ENCODE data around the gene DLGAP1. TPM values are rescaled to one million over a fixed set of nuclear protein-coding genes. Genes with fewer than 3 reads are reported as not detected.

DLGAP1 gene
- total and polyA plus RNA-seq, 2 experiments from 2014 or later, result 17.0 to 48.5 TPM

DNA sequence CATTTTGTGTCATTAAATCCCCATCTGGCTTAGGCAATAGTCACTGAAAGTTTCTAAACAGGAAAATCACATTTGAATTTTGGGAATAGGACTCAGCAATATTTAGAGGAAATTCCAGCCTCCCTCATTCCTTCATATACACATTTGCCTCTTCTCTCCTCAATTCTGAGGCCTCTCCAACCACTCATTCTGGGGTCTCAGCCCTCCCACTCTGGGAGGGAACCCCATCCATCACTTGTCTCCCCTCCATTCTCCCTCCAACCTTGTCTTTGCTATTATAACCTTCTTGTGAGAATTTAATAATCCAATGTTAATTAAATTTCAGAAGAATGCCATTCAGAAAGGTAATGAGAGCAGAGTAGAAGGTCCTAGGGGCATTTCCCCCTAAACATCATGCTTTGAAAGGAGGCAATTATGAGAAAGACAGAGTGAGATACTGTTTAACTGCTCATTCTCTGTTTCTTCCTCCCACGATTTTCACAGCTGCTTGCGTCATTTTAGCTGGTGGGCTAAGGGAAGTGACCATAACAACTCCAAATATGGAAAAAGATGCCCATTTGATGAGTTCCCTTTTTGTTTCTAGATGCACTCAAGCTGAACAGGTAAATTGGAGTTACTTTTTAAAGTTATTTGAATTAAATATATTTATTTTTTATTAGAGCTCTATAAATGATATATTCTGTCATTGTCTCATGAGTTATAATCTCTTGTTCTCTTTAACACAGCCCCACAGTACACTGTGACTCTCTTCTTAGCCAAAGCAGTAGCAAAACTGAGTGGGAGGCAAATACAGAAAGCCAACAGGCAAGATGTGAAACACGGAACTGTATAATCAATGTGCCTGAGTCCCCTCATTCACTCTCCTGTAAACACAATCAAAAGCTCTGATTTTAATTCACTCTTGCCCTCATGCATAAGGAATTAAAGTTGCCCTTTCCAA, 135.1 kb downstream of the DLGAP1 start:
- peaks cover 4% of the 10 kb centered on the region for H3K27me3 Mint-ChIP-seq (ENCODE audit: insufficient read depth, low read depth, poor library complexity)
- peaks cover 35% of the 10 kb centered on the region for H3K79me2 ChIP-seq (replicated peaks; ENCODE audit: insufficient read depth)
- H3K4me2 ChIP-seq, result no peak overlapping the region
- H3K36me3 ChIP-seq (ENCODE audit: insufficient read depth), result no peaks in the 10 kb centered on the region
- peak overlapping the region; percentile 89 for H3K27ac Mint-ChIP-seq
- ATAC-seq, result no peak
- H4K20me1 ChIP-seq (replicated peaks; ENCODE audit: insufficient read depth), result no peaks in the 10 kb centered on the region
- H3F3A ChIP-seq (replicated peaks; ENCODE audit: low read depth), result no peaks in the 10 kb centered on the region
- H3K27me3 ChIP-seq (ENCODE audit: insufficient read depth), result no peaks in the 10 kb centered on the region
- H3K4me1 Mint-ChIP-seq, result peaks cover 23% of the 10 kb centered on the region
- no peak overlapping the region for H2AFZ ChIP-seq
- no peaks in the 10 kb centered on the region; the same call in 2 of the 3 replicates for H3K36me3 Mint-ChIP-seq (ENCODE audit: low read depth)
- TF ChIP-seq JUNB (IDR thresholded peaks at IDR 0.05; ENCODE audit: unreplicated experiment), result no peak
- no peak for TF ChIP-seq POLR2AphosphoS5 (IDR thresholded peaks at IDR 0.05; ENCODE audit: low read depth)
- no peak for TF ChIP-seq STAT1 (IDR thresholded peaks at IDR 0.05; ENCODE audit: unreplicated experiment)
- no peak for TF ChIP-seq NANOG (IDR thresholded peaks at IDR 0.05; ENCODE audit: borderline replicate concordance)
- TF ChIP-seq EZH2phosphoT487 (IDR thresholded peaks at IDR 0.05; ENCODE audit: unreplicated experiment), result no peak
- TF ChIP-seq, protein P1, sequence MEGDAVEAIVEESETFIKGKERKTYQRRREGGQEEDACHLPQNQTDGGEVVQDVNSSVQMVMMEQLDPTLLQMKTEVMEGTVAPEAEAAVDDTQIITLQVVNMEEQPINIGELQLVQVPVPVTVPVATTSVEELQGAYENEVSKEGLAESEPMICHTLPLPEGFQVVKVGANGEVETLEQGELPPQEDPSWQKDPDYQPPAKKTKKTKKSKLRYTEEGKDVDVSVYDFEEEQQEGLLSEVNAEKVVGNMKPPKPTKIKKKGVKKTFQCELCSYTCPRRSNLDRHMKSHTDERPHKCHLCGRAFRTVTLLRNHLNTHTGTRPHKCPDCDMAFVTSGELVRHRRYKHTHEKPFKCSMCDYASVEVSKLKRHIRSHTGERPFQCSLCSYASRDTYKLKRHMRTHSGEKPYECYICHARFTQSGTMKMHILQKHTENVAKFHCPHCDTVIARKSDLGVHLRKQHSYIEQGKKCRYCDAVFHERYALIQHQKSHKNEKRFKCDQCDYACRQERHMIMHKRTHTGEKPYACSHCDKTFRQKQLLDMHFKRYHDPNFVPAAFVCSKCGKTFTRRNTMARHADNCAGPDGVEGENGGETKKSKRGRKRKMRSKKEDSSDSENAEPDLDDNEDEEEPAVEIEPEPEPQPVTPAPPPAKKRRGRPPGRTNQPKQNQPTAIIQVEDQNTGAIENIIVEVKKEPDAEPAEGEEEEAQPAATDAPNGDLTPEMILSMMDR (conservative IDR thresholded peaks at IDR 0.05; ENCODE audit: low read depth in 2 of 2), result no peak
- no peak for TF ChIP-seq EZH2 (IDR thresholded peaks at IDR 0.05; ENCODE audit: low read depth, unreplicated experiment)
- no peak for TF ChIP-seq ZNF331 (CRISPR knock-in tag; IDR thresholded peaks at IDR 0.05; ENCODE audit: low read depth)
- TF ChIP-seq, protein P2, sequence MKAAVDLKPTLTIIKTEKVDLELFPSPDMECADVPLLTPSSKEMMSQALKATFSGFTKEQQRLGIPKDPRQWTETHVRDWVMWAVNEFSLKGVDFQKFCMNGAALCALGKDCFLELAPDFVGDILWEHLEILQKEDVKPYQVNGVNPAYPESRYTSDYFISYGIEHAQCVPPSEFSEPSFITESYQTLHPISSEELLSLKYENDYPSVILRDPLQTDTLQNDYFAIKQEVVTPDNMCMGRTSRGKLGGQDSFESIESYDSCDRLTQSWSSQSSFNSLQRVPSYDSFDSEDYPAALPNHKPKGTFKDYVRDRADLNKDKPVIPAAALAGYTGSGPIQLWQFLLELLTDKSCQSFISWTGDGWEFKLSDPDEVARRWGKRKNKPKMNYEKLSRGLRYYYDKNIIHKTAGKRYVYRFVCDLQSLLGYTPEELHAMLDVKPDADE (IDR thresholded peaks at IDR 0.05), result no peak
- TF ChIP-seq, protein P3, sequence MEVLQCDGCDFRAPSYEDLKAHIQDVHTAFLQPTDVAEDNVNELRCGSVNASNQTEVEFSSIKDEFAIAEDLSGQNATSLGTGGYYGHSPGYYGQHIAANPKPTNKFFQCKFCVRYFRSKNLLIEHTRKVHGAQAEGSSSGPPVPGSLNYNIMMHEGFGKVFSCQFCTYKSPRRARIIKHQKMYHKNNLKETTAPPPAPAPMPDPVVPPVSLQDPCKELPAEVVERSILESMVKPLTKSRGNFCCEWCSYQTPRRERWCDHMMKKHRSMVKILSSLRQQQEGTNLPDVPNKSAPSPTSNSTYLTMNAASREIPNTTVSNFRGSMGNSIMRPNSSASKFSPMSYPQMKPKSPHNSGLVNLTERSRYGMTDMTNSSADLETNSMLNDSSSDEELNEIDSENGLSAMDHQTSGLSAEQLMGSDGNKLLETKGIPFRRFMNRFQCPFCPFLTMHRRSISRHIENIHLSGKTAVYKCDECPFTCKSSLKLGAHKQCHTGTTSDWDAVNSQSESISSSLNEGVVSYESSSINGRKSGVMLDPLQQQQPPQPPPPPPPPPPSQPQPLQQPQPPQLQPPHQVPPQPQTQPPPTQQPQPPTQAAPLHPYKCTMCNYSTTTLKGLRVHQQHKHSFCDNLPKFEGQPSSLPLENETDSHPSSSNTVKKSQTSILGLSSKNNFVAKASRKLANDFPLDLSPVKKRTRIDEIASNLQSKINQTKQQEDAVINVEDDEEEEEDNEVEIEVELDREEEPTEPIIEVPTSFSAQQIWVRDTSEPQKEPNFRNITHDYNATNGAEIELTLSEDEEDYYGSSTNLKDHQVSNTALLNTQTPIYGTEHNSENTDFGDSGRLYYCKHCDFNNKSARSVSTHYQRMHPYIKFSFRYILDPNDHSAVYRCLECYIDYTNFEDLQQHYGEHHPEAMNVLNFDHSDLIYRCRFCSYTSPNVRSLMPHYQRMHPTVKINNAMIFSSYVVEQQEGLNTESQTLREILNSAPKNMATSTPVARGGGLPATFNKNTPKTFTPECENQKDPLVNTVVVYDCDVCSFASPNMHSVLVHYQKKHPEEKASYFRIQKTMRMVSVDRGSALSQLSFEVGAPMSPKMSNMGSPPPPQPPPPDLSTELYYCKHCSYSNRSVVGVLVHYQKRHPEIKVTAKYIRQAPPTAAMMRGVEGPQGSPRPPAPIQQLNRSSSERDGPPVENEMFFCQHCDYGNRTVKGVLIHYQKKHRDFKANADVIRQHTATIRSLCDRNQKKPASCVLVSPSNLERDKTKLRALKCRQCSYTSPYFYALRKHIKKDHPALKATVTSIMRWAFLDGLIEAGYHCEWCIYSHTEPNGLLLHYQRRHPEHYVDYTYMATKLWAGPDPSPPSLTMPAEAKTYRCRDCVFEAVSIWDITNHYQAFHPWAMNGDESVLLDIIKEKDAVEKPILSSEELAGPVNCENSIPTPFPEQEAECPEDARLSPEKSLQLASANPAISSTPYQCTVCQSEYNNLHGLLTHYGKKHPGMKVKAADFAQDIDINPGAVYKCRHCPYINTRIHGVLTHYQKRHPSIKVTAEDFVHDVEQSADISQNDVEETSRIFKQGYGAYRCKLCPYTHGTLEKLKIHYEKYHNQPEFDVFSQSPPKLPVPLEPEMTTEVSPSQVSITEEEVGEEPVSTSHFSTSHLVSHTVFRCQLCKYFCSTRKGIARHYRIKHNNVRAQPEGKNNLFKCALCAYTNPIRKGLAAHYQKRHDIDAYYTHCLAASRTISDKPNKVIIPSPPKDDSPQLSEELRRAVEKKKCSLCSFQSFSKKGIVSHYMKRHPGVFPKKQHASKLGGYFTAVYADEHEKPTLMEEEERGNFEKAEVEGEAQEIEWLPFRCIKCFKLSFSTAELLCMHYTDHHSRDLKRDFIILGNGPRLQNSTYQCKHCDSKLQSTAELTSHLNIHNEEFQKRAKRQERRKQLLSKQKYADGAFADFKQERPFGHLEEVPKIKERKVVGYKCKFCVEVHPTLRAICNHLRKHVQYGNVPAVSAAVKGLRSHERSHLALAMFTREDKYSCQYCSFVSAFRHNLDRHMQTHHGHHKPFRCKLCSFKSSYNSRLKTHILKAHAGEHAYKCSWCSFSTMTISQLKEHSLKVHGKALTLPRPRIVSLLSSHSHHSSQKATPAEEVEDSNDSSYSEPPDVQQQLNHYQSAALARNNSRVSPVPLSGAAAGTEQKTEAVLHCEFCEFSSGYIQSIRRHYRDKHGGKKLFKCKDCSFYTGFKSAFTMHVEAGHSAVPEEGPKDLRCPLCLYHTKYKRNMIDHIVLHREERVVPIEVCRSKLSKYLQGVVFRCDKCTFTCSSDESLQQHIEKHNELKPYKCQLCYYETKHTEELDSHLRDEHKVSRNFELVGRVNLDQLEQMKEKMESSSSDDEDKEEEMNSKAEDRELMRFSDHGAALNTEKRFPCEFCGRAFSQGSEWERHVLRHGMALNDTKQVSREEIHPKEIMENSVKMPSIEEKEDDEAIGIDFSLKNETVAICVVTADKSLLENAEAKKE (CRISPR knock-in tag; IDR thresholded peaks at IDR 0.05), result no peak
- TF ChIP-seq ZNF114 (CRISPR knock-in tag; IDR thresholded peaks at IDR 0.05), result no peak
- TF ChIP-seq, protein P4, sequence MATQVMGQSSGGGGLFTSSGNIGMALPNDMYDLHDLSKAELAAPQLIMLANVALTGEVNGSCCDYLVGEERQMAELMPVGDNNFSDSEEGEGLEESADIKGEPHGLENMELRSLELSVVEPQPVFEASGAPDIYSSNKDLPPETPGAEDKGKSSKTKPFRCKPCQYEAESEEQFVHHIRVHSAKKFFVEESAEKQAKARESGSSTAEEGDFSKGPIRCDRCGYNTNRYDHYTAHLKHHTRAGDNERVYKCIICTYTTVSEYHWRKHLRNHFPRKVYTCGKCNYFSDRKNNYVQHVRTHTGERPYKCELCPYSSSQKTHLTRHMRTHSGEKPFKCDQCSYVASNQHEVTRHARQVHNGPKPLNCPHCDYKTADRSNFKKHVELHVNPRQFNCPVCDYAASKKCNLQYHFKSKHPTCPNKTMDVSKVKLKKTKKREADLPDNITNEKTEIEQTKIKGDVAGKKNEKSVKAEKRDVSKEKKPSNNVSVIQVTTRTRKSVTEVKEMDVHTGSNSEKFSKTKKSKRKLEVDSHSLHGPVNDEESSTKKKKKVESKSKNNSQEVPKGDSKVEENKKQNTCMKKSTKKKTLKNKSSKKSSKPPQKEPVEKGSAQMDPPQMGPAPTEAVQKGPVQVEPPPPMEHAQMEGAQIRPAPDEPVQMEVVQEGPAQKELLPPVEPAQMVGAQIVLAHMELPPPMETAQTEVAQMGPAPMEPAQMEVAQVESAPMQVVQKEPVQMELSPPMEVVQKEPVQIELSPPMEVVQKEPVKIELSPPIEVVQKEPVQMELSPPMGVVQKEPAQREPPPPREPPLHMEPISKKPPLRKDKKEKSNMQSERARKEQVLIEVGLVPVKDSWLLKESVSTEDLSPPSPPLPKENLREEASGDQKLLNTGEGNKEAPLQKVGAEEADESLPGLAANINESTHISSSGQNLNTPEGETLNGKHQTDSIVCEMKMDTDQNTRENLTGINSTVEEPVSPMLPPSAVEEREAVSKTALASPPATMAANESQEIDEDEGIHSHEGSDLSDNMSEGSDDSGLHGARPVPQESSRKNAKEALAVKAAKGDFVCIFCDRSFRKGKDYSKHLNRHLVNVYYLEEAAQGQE (IDR thresholded peaks at IDR 0.05; ENCODE audit: unreplicated experiment), result no peak
- TF ChIP-seq CREB1 (CRISPR knock-in tag; IDR thresholded peaks at IDR 0.05; ENCODE audit: low read depth), result no peak
- H3K27ac ChIP-seq (ENCODE audit: low read depth), result no peak overlapping the region
- no peak for DNase-seq (ENCODE audit: low spot score)
- peaks cover 3% of the 10 kb centered on the region; the same call in 1 of the 3 replicates for H3K9me3 Mint-ChIP-seq
- H3K4me1 ChIP-seq (ENCODE audit: insufficient read depth), result peaks cover 11% of the 10 kb centered on the region
- H3K4me3 Mint-ChIP-seq, result no peak overlapping the region
- no peak overlapping the region for H3K4me3 ChIP-seq
- H3K9me2 ChIP-seq (ENCODE audit: insufficient read depth), result no peaks in the 10 kb centered on the region

Data from GM23338 (cell line).